Upper lobe of left lung (tissue), 6 donors: ENCODE results near the gene ZBTB7B. TPM values are rescaled to one million over a fixed set of nuclear protein-coding genes. Genes with fewer than 3 reads are reported as not detected.
A peak's percentile ranks its signal among the peaks of the same experiment; 100 is the strongest.

ENCODE experiments used
- ATAC-seq, 2 donors: fragments of 200-7000 bp; cut with Tn5 transposase; one replicate each; pipeline ENCODE4 v1.9.1; 2022; ENCODE audit warnings: mild to moderate bottlenecking in 2 of 2, moderate library complexity in 2 of 2; ENCODE audit not compliant: low FRiP score in 2 of 2
- DNase-seq, 2 donors: peaks; one replicate each; pipeline ENCODE4 v3.0.0-alpha.2; 2019 to 2020
- H3K27ac ChIP-seq, 4 donors: fragments of 200-600 bp; sonication (generic); one replicate each; pipeline ENCODE4 v1.5.1; 2016 to 2019
- H3K27me3 ChIP-seq, 4 donors: fragments of 200-600 bp; sonication (generic); one replicate each; pipeline ENCODE4 v1.5.1; 2017 to 2019
- H3K36me3 ChIP-seq, 4 donors: fragments of 200-600 bp; sonication (generic); one replicate each; pipeline ENCODE4 v1.5.1; 2016 to 2019
- H3K4me1 ChIP-seq, 4 donors: fragments of 200-600 bp; sonication (generic); one replicate each; pipeline ENCODE4 v1.5.1; 2018 to 2019
- H3K4me3 ChIP-seq, 4 donors: fragments of 200-600 bp; sonication (generic); one replicate each; pipeline ENCODE4 v1.5.1; 2017 to 2019; ENCODE audit warnings: mild to moderate bottlenecking in 2 of 4, moderate library complexity in 1 of 4
- H3K9me3 ChIP-seq, 4 donors: fragments of 200-600 bp; sonication (generic); one replicate each; pipeline ENCODE4 v1.5.1; 2018 to 2019
- CTCF ChIP-seq, 6 experiments: fragments of 450-650 bp in 4 of 6; fragments of 200-600 bp in 2 of 6; sonication (generic) in 2 of 6; IDR thresholded peaks; one replicate each; pipeline ENCODE4 v1.5.1; 2016 to 2019; ENCODE audit warnings: antibody characterized with exemption in 6 of 6
- EP300 ChIP-seq, 4 donors: sonication (generic); formaldehyde crosslinking; IDR thresholded peaks; one replicate each; pipeline ENCODE4 v1.5.1; 2017; ENCODE audit warnings: antibody characterized with exemption in 4 of 4, control low read depth in 2 of 4
- POLR2A ChIP-seq, 4 donors: fragments of 450-650 bp; IDR thresholded peaks; one replicate each; pipeline ENCODE4 v1.5.1; 2016 to 2017; ENCODE audit warnings: antibody characterized with exemption in 4 of 4, mild to moderate bottlenecking in 2 of 4
- POLR2AphosphoS5 ChIP-seq, 2 donors: sonication (generic); formaldehyde crosslinking; IDR thresholded peaks; one replicate each; pipeline ENCODE4 v1.5.1; 2017; ENCODE audit warnings: antibody characterized with exemption in 2 of 2
- WGBS, 2 donors: methylation state at CpG; one replicate each; pipeline ENCODE4 v1.1.5; 2017 to 2018; 5-methylcytosine and 5-hydroxymethylcytosine counted together
- total RNA-seq, 6 donors: library from RNA; depleted of rRNA in 4 of 6; stranded (reverse); fragments of >200 nt in 4 of 6; gene quantifications; one replicate each; pipeline versions ENCODE4 v1.1.0 to v1.2.1, GENCODE V29; 2016 to 2021
- donor health status: DM: no; HTN: no; CAD: no; lungs with moderate emphysema.
- donor health status: DM: no; HTN: yes; CAD: no; lungs with severe emphysema.

Gene ZBTB7B
- total RNA-seq, 6 donors from 2014 or later = 43.9 to 88.2 (median 66.2) TPM

- H3K4me1 ChIP-seq = peaks cover 76 to 94% (median 92%) of the 10 kb centered on the region in 4 donors
- WGBS, 2 donors = 86% methylated on average over 5 of the region's 5 CpGs
Measured at GRCh38 chr1:155009742-155010141, 7.1 kb downstream of the ZBTB7B start.

GRCh38 chr1:155010211-155010918 lies 7.8 kb downstream of the ZBTB7B start:
- no peaks in the 10 kb centered on the region for H3K9me3 ChIP-seq
- H3K4me3 ChIP-seq = peak overlapping the region in 3 of 4 donors; percentile 20 to 49 (median 44)
- WGBS, 2 donors = 40 to 52% methylated on average over 10 to 11 of the region's 11 CpGs
- H3K27ac ChIP-seq = peak overlapping the region; percentile 93 to 100 (median 96)
- ATAC-seq (no peak), DNase-seq (no peak)
- H3K36me3 ChIP-seq = peaks cover 4 to 22% (median 16%) of the 10 kb centered on the region in 4 donors
- TF ChIP-seq POLR2A (IDR thresholded peaks at IDR 0.05) (no peak), POLR2AphosphoS5 (IDR thresholded peaks at IDR 0.05) (peak in 1 of 2 donors; percentile 31)
- no peaks in the 10 kb centered on the region for H3K27me3 ChIP-seq
- peaks cover 70 to 88% (median 86%) of the 10 kb centered on the region in 4 donors for H3K4me1 ChIP-seq

More at GRCh38 chr1:155009742-155010141, 7.1 kb downstream of the ZBTB7B start:
- no peak for DNase-seq
- Histone ChIP-seq H3K27me3 (no peaks in the 10 kb centered on the region), H3K36me3 (peaks cover 0 to 16% (median 9%) of the 10 kb centered on the region in 4 donors), H3K4me3 (peak overlapping the region in 3 of 4 donors; percentile 20 to 49 (median 44)), H3K27ac (peak overlapping the region; percentile 93 to 100 (median 96)), H3K9me3 (no peaks in the 10 kb centered on the region)
- no peak for ATAC-seq
- TF ChIP-seq POLR2A (IDR thresholded peaks at IDR 0.05) (no peak), CTCF (IDR thresholded peaks at IDR 0.05) (no peak)

- DNase-seq (no peak), ATAC-seq (no peak)
- Histone ChIP-seq H3K4me3 (peak overlapping the region in 2 of 4 donors; percentile 10 to 49), H3K4me1 (peaks cover 63 to 86% (median 80%) of the 10 kb centered on the region in 4 donors), H3K36me3 (peaks cover 4 to 28% (median 22%) of the 10 kb centered on the region in 4 donors), H3K9me3 (no peaks in the 10 kb centered on the region), H3K27ac (peak overlapping the region; percentile 93 to 100 (median 96)), H3K27me3 (no peaks in the 10 kb centered on the region)
- no peak for TF ChIP-seq POLR2AphosphoS5 (IDR thresholded peaks at IDR 0.05)
- TF ChIP-seq POLR2A (IDR thresholded peaks at IDR 0.05) = no peak
- TF ChIP-seq CTCF (IDR thresholded peaks at IDR 0.05) = no peak
- no peak for TF ChIP-seq EP300 (IDR thresholded peaks at IDR 0.05)
- 57 to 70% methylated on average over 4 to 5 of the region's 5 CpGs for WGBS, 2 donors
Measured at GRCh38 chr1:155011004-155011416, 8.4 kb downstream of the ZBTB7B start.

DNA sequence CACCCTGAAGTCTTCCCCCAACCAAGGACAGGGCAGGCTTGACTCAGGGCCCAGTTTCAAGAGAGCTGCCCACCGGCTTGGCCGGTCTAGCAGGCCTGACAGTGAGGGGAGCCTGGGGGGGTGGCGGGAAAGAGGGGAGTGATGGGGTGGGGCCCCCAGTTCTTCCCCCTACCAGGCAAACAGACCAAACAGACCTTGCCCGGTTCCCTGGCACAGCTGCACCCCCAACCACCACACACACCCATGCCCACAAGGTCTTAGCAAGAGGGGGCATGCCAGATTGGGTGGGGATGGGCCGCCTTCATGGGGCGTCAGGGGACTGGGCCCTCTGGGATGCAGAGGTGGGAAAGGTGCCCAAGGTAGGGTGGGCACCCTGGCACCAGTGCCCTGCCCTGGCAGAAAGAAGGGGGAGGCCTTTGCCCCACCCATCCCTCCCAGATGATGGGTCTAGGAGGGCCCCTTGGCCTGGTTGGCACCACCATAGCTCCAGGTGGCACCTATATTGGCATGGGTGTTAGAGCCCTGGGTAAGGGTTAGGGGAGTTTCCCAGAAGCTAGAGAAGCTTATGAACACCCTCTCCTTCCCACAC lies 8.9 kb downstream of the ZBTB7B start:
- DNase-seq = no peak
- H3K4me1 ChIP-seq = peaks cover 62 to 85% (median 76%) of the 10 kb centered on the region in 4 donors
- H3K4me3 ChIP-seq = no peak overlapping the region

More for the DNA sequence above, 8.9 kb downstream of the ZBTB7B start:
- H3K27ac ChIP-seq = peak overlapping the region; percentile 93 to 100 (median 96)
- no peaks in the 10 kb centered on the region for H3K27me3 ChIP-seq
- WGBS, 2 donors = 70 to 86% methylated on average over 4 to 5 of the region's 6 CpGs
- H3K36me3 ChIP-seq = peaks cover 4 to 34% (median 25%) of the 10 kb centered on the region in 4 donors
- no peak for ATAC-seq
- no peaks in the 10 kb centered on the region for H3K9me3 ChIP-seq
- TF ChIP-seq CTCF (IDR thresholded peaks at IDR 0.05) = no peak
- no peak for TF ChIP-seq POLR2A (IDR thresholded peaks at IDR 0.05)
- no peak for TF ChIP-seq EP300 (IDR thresholded peaks at IDR 0.05)
- no peak for TF ChIP-seq POLR2AphosphoS5 (IDR thresholded peaks at IDR 0.05)
